HEK293 (cell line): ENCODE data around the gene CAPZB.

Experiments used
- FEZF1 ChIP-seq: fragments of 450-650 bp; formaldehyde crosslinking; IDR thresholded peaks from 2 replicates; pipeline ENCODE4 v1.5.1; 2016; ENCODE audit warnings: missing biosample characterization, missing genetic modification characterization
- KLF1 ChIP-seq: fragments of 450-650 bp; formaldehyde crosslinking; IDR thresholded peaks from 2 replicates; pipeline ENCODE4 v1.5.1; 2016; ENCODE audit warnings: missing biosample characterization, missing genetic modification characterization
- KLF16 ChIP-seq: fragments of 450-650 bp; formaldehyde crosslinking; IDR thresholded peaks from 2 replicates; pipeline ENCODE4 v1.5.1; 2017; ENCODE audit warnings: missing biosample characterization, missing genetic modification characterization
- REPIN1 ChIP-seq: fragments of 450-650 bp; formaldehyde crosslinking; IDR thresholded peaks from 2 replicates; pipeline ENCODE4 v1.5.1; 2017; ENCODE audit warnings: missing biosample characterization, missing genetic modification characterization, low read depth
- REST ChIP-seq: fragments of 450-650 bp; formaldehyde crosslinking; IDR thresholded peaks from 2 replicates; pipeline ENCODE4 v1.5.1; 2016; ENCODE audit warnings: missing biosample characterization, missing genetic modification characterization
- SCRT1 ChIP-seq: fragments of 450-650 bp; formaldehyde crosslinking; IDR thresholded peaks from 2 replicates; pipeline ENCODE4 v1.5.1; 2016; ENCODE audit warnings: missing biosample characterization, missing genetic modification characterization, borderline replicate concordance
- SP3 ChIP-seq: fragments of 450-650 bp; formaldehyde crosslinking; IDR thresholded peaks from 2 replicates; pipeline ENCODE4 v1.5.1; 2016; ENCODE audit warnings: missing biosample characterization, missing genetic modification characterization
- TCF7L2 ChIP-seq: IDR thresholded peaks from 2 replicates; pipeline ENCODE4 v1.6.1; 2011; ENCODE audit warnings: low read depth, mild to moderate bottlenecking, inconsistent platforms, low read length, moderate library complexity, borderline replicate concordance
- ZNF133 ChIP-seq: fragments of 450-650 bp; formaldehyde crosslinking; IDR thresholded peaks from 2 replicates; pipeline ENCODE4 v1.5.1; 2016; ENCODE audit warnings: missing biosample characterization, missing genetic modification characterization
- ZNF274 ChIP-seq, 2 experiments: fragments of 200-500 bp in 1 of 2; fragments of 450-650 bp in 1 of 2; sonication (Bioruptor generic) in 1 of 2; formaldehyde crosslinking in 1 of 2; IDR thresholded peaks; 2 replicates each; pipeline versions ENCODE4 v1.5.1 to v1.6.1; 2014 to 2016; ENCODE audit warnings: borderline replicate concordance in 1 of 2, inconsistent platforms in 1 of 2, low read length in 1 of 2, missing biosample characterization in 1 of 2, missing genetic modification characterization in 1 of 2
- ZNF513 ChIP-seq: fragments of 450-650 bp; IDR thresholded peaks from 2 replicates; pipeline ENCODE4 v1.5.1; 2018; ENCODE audit warnings: missing biosample characterization, missing genetic modification characterization
- ZSCAN23 ChIP-seq: fragments of 450-650 bp; formaldehyde crosslinking; IDR thresholded peaks from 2 replicates; pipeline ENCODE4 v1.5.1; 2016; ENCODE audit warnings: missing biosample characterization, missing genetic modification characterization
- TF ChIP-seq, protein P1 (sequence below): fragments of 450-650 bp; formaldehyde crosslinking; IDR thresholded peaks from 2 replicates; pipeline ENCODE4 v1.5.1; 2016; ENCODE audit warnings: missing biosample characterization, missing genetic modification characterization

GRCh38 chr1:19467199-19468187 is 17.8 kb downstream of the CAPZB start:
- TF ChIP-seq REST (tag by site-specific recombination) (no peak), SCRT1 (tag by site-specific recombination) (no peak), REPIN1 (tag by site-specific recombination) (no peak), ZNF513 (tag by site-specific recombination) (no peak), FEZF1 (no peak), ZNF133 (tag by site-specific recombination) (no peak), SP3 (no peak), KLF1 (tag by site-specific recombination) (no peak), ZNF274 (IDR thresholded peaks at IDR 0.05; ENCODE audit: low read length) (no peak), ZNF274 (tag by site-specific recombination; IDR thresholded peaks at IDR 0.05; ENCODE audit: borderline replicate concordance) (no peak), TCF7L2 (no peak), ZSCAN23 (tag by site-specific recombination) (no peak), KLF16 (no peak)
- TF ChIP-seq, protein P1, sequence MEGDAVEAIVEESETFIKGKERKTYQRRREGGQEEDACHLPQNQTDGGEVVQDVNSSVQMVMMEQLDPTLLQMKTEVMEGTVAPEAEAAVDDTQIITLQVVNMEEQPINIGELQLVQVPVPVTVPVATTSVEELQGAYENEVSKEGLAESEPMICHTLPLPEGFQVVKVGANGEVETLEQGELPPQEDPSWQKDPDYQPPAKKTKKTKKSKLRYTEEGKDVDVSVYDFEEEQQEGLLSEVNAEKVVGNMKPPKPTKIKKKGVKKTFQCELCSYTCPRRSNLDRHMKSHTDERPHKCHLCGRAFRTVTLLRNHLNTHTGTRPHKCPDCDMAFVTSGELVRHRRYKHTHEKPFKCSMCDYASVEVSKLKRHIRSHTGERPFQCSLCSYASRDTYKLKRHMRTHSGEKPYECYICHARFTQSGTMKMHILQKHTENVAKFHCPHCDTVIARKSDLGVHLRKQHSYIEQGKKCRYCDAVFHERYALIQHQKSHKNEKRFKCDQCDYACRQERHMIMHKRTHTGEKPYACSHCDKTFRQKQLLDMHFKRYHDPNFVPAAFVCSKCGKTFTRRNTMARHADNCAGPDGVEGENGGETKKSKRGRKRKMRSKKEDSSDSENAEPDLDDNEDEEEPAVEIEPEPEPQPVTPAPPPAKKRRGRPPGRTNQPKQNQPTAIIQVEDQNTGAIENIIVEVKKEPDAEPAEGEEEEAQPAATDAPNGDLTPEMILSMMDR: no peak
